ENCODE results near the gene CFB.

GRCh38 chr6:31947864-31948263 lies 2.0 kb downstream of the CFB start:
- TF ChIP-seq REST (IDR thresholded peaks at IDR 0.05; ENCODE audit: insufficient replicate concordance, low read depth) (no peak), GABPA (IDR thresholded peaks at IDR 0.05; ENCODE audit: low read depth) (no peak), POLR2AphosphoS5 (IDR thresholded peaks at IDR 0.05; ENCODE audit: low read depth) (no peak), SPI1 (IDR thresholded peaks at IDR 0.05; ENCODE audit: borderline replicate concordance, low read depth) (no peak)
- TF ChIP-seq, protein P1, sequence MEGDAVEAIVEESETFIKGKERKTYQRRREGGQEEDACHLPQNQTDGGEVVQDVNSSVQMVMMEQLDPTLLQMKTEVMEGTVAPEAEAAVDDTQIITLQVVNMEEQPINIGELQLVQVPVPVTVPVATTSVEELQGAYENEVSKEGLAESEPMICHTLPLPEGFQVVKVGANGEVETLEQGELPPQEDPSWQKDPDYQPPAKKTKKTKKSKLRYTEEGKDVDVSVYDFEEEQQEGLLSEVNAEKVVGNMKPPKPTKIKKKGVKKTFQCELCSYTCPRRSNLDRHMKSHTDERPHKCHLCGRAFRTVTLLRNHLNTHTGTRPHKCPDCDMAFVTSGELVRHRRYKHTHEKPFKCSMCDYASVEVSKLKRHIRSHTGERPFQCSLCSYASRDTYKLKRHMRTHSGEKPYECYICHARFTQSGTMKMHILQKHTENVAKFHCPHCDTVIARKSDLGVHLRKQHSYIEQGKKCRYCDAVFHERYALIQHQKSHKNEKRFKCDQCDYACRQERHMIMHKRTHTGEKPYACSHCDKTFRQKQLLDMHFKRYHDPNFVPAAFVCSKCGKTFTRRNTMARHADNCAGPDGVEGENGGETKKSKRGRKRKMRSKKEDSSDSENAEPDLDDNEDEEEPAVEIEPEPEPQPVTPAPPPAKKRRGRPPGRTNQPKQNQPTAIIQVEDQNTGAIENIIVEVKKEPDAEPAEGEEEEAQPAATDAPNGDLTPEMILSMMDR (IDR thresholded peaks at IDR 0.05; ENCODE audit: insufficient read depth, low read length): no peak

Data from HL-60 (cell line).